GM23338 (cell line): ENCODE results near the gene PLEKHG5. TPM values are rescaled to one million over a fixed set of nuclear protein-coding genes. Genes with fewer than 3 reads are reported as not detected.

Experiments
- ATAC-seq: fragments of 200-7000 bp; cut with Tn5 transposase; 3 replicates; pipeline ENCODE4 v1.9.1; 2020
- DNase-seq: peaks from one replicate; pipeline ENCODE4 v3.0.0-alpha.2; 2015; ENCODE audit warnings: low spot score
- H2AFZ ChIP-seq: fragments of 200-600 bp; sonication (generic); 2 replicates; pipeline ENCODE4 v1.8.0; 2016; ENCODE audit warnings: antibody characterized with exemption, mild to moderate bottlenecking, moderate library complexity
- H3F3A ChIP-seq: fragments of 200-600 bp; sonication (generic); replicated peaks from 2 replicates; pipeline ENCODE4 v1.8.0; 2017; ENCODE audit warnings: antibody characterized with exemption, mixed run types, low read depth
- H3K27ac ChIP-seq: fragments of 200-600 bp; sonication (generic); 2 replicates; pipeline ENCODE4 v1.6.1; 2016; ENCODE audit warnings: low read depth
- H3K27me3 ChIP-seq: fragments of 200-600 bp; sonication (generic); 2 replicates; pipeline ENCODE4 v1.8.0; 2016; ENCODE audit warnings: mild to moderate bottlenecking, mixed run types, moderate library complexity; ENCODE audit not compliant: insufficient read depth
- H3K36me3 ChIP-seq: fragments of 200-600 bp; sonication (generic); 2 replicates; pipeline ENCODE4 v1.8.0; 2016; ENCODE audit warnings: mild to moderate bottlenecking; ENCODE audit not compliant: insufficient read depth
- H3K4me1 ChIP-seq: fragments of 200-600 bp; sonication (generic); 2 replicates; pipeline ENCODE4 v1.8.0; 2016; ENCODE audit warnings: mild to moderate bottlenecking, moderate library complexity; ENCODE audit not compliant: insufficient read depth
- H3K4me2 ChIP-seq: fragments of 200-600 bp; sonication (generic); 2 replicates; pipeline ENCODE4 v1.7.1; 2017; ENCODE audit warnings: mixed run types
- H3K4me3 ChIP-seq: fragments of 200-600 bp; sonication (generic); 2 replicates; pipeline ENCODE4 v1.6.1; 2016; ENCODE audit warnings: mixed run types
- H3K79me2 ChIP-seq: fragments of 200-600 bp; sonication (generic); replicated peaks from 2 replicates; pipeline ENCODE4 v1.8.0; 2017; ENCODE audit warnings: mild to moderate bottlenecking; ENCODE audit not compliant: insufficient read depth
- H3K9me2 ChIP-seq: fragments of 200-600 bp; sonication (generic); 2 replicates; pipeline ENCODE4 v1.8.0; 2017; ENCODE audit not compliant: insufficient read depth
- H4K20me1 ChIP-seq: fragments of 200-600 bp; sonication (generic); replicated peaks from 2 replicates; pipeline ENCODE4 v1.8.0; 2017; ENCODE audit warnings: mild to moderate bottlenecking; ENCODE audit not compliant: insufficient read depth
- H3K27ac Mint-ChIP-seq: 2 replicates; pipeline ENCODE4 v1.8.0; 2020; ENCODE audit warnings: inconsistent platforms, mild to moderate bottlenecking, moderate library complexity, mixed read lengths
- H3K27me3 Mint-ChIP-seq: 3 replicates; pipeline ENCODE4 v1.8.0; 2022; ENCODE audit warnings: low read depth, mild to moderate bottlenecking, moderate library complexity, mixed read lengths, inconsistent platforms; ENCODE audit not compliant: insufficient read depth, poor library complexity
- H3K36me3 Mint-ChIP-seq: 3 replicates; pipeline ENCODE4 v1.8.0; 2021; ENCODE audit warnings: low read depth, mild to moderate bottlenecking, inconsistent platforms, moderate library complexity, mixed read lengths
- H3K4me1 Mint-ChIP-seq: 3 replicates; pipeline ENCODE4 v1.8.0; 2020; ENCODE audit warnings: mild to moderate bottlenecking, inconsistent platforms, mixed read lengths
- H3K4me3 Mint-ChIP-seq: 3 replicates; pipeline ENCODE4 v1.8.0; 2021; ENCODE audit warnings: moderate library complexity, mild to moderate bottlenecking, inconsistent platforms, mixed read lengths
- H3K9me3 Mint-ChIP-seq: 3 replicates; pipeline ENCODE4 v1.8.0; 2020; ENCODE audit warnings: moderate library complexity, mild to moderate bottlenecking, inconsistent platforms, mixed read lengths
- EZH2 ChIP-seq: fragments of 200-600 bp; sonication (generic); IDR thresholded peaks from one replicate; pipeline ENCODE4 v1.8.0; 2017; ENCODE audit warnings: antibody characterized with exemption, mild to moderate bottlenecking, low read depth; ENCODE audit not compliant: unreplicated experiment
- JUNB ChIP-seq: IDR thresholded peaks from one replicate; pipeline ENCODE4 v1.6.1; 2016; ENCODE audit warnings: antibody characterized with exemption; ENCODE audit not compliant: unreplicated experiment
- NANOG ChIP-seq: IDR thresholded peaks from 2 replicates; pipeline ENCODE4 v1.6.1; 2016; ENCODE audit warnings: antibody characterized with exemption, borderline replicate concordance
- POLR2AphosphoS5 ChIP-seq: IDR thresholded peaks from 2 replicates; pipeline ENCODE4 v1.6.1; 2016; ENCODE audit warnings: antibody characterized with exemption, low read depth
- ZNF114 ChIP-seq: fragments of 250-450 bp; sonication (Bioruptor Pico); IDR thresholded peaks from 2 replicates; pipeline ENCODE4 v1.5.0; 2020; ENCODE audit warnings: mild to moderate bottlenecking, moderate library complexity
- polyA plus RNA-seq: library from polyadenylated mRNA; unstranded; fragments of >200 nt; fragmentation: Nextera tagmentation; extraction: Ambion mirVana; gene quantifications from 2 replicates; pipeline ENCODE4 v1.2.1, GENCODE V29; 2016
- total RNA-seq: library from RNA; depleted of rRNA; stranded (reverse); fragments of >200 nt; shearing (Covaris generic); gene quantifications from 2 replicates; pipeline ENCODE4 v1.2.3, GENCODE V29; 2014
- TF ChIP-seq, protein P1 (sequence below): fragments of 250-450 bp; sonication (Bioruptor Pico); IDR thresholded peaks from 2 replicates; pipeline ENCODE4 v1.5.0; 2020; ENCODE audit warnings: mild to moderate bottlenecking, moderate library complexity
- TF ChIP-seq, protein P2 (sequence below), 2 experiments: fragments of 200-600 bp in 1 of 2; sonication (generic) in 1 of 2; conservative IDR thresholded peaks; 2 replicates each; pipeline versions ENCODE4 v1.5.1 to v1.6.1; 2016 to 2017; ENCODE audit warnings: antibody characterized with exemption in 2 of 2, low read depth in 2 of 2, mild to moderate bottlenecking in 2 of 2, moderate library complexity in 1 of 2
- TF ChIP-seq, protein P3 (sequence below): IDR thresholded peaks from 2 replicates; pipeline ENCODE4 v1.6.1; 2016; ENCODE audit warnings: antibody characterized with exemption

Gene PLEKHG5
- total and polyA plus RNA-seq, 2 experiments from 2014 or later: 9.0 to 26.4 TPM

DNA sequence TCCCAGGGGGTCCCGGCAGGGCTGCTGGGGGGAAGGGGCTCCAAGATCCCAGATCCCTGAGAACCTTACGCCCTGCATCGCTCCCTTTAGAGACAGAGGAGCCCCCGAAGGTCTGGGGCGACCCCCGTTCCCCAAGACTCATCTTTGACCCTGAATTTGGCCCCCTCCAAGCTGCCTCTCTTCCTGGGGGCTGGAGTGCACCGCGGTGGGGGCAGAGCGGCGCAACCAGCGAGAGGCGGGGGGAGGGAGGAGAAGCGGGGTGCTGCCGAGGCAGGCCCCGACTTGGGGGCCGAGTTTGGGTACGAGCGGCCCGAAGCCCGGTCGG is 5.4 kb upstream of the PLEKHG5 start:
- H3K27ac Mint-ChIP-seq: no peak overlapping the region
- H2AFZ ChIP-seq: peak overlapping the region; percentile 69; the same call in 1 of the 2 replicates
- ATAC-seq: no peak; the same call in 2 of the 3 replicates

More for the DNA sequence above, 5.4 kb upstream of the PLEKHG5 start:
- H3F3A ChIP-seq: peaks cover 5% of the 10 kb centered on the region; the same call in 1 of the 2 replicates
- no peaks in the 10 kb centered on the region for H3K36me3 ChIP-seq
- H3K4me1 ChIP-seq: peaks cover 23% of the 10 kb centered on the region
- no peaks in the 10 kb centered on the region for H3K79me2 ChIP-seq
- Mint-ChIP-seq H3K4me1 (peaks cover 25% of the 10 kb centered on the region), H3K36me3 (no peaks in the 10 kb centered on the region), H3K27me3 (peaks cover 38% of the 10 kb centered on the region), H3K9me3 (no peaks in the 10 kb centered on the region), H3K4me3 (peak overlapping the region; percentile 72)
- H3K27me3 ChIP-seq: peaks cover 30% of the 10 kb centered on the region
- peak overlapping the region; percentile 99 for H3K4me2 ChIP-seq
- TF ChIP-seq, protein P1, sequence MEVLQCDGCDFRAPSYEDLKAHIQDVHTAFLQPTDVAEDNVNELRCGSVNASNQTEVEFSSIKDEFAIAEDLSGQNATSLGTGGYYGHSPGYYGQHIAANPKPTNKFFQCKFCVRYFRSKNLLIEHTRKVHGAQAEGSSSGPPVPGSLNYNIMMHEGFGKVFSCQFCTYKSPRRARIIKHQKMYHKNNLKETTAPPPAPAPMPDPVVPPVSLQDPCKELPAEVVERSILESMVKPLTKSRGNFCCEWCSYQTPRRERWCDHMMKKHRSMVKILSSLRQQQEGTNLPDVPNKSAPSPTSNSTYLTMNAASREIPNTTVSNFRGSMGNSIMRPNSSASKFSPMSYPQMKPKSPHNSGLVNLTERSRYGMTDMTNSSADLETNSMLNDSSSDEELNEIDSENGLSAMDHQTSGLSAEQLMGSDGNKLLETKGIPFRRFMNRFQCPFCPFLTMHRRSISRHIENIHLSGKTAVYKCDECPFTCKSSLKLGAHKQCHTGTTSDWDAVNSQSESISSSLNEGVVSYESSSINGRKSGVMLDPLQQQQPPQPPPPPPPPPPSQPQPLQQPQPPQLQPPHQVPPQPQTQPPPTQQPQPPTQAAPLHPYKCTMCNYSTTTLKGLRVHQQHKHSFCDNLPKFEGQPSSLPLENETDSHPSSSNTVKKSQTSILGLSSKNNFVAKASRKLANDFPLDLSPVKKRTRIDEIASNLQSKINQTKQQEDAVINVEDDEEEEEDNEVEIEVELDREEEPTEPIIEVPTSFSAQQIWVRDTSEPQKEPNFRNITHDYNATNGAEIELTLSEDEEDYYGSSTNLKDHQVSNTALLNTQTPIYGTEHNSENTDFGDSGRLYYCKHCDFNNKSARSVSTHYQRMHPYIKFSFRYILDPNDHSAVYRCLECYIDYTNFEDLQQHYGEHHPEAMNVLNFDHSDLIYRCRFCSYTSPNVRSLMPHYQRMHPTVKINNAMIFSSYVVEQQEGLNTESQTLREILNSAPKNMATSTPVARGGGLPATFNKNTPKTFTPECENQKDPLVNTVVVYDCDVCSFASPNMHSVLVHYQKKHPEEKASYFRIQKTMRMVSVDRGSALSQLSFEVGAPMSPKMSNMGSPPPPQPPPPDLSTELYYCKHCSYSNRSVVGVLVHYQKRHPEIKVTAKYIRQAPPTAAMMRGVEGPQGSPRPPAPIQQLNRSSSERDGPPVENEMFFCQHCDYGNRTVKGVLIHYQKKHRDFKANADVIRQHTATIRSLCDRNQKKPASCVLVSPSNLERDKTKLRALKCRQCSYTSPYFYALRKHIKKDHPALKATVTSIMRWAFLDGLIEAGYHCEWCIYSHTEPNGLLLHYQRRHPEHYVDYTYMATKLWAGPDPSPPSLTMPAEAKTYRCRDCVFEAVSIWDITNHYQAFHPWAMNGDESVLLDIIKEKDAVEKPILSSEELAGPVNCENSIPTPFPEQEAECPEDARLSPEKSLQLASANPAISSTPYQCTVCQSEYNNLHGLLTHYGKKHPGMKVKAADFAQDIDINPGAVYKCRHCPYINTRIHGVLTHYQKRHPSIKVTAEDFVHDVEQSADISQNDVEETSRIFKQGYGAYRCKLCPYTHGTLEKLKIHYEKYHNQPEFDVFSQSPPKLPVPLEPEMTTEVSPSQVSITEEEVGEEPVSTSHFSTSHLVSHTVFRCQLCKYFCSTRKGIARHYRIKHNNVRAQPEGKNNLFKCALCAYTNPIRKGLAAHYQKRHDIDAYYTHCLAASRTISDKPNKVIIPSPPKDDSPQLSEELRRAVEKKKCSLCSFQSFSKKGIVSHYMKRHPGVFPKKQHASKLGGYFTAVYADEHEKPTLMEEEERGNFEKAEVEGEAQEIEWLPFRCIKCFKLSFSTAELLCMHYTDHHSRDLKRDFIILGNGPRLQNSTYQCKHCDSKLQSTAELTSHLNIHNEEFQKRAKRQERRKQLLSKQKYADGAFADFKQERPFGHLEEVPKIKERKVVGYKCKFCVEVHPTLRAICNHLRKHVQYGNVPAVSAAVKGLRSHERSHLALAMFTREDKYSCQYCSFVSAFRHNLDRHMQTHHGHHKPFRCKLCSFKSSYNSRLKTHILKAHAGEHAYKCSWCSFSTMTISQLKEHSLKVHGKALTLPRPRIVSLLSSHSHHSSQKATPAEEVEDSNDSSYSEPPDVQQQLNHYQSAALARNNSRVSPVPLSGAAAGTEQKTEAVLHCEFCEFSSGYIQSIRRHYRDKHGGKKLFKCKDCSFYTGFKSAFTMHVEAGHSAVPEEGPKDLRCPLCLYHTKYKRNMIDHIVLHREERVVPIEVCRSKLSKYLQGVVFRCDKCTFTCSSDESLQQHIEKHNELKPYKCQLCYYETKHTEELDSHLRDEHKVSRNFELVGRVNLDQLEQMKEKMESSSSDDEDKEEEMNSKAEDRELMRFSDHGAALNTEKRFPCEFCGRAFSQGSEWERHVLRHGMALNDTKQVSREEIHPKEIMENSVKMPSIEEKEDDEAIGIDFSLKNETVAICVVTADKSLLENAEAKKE (CRISPR knock-in tag): no peak
- TF ChIP-seq, protein P2, sequence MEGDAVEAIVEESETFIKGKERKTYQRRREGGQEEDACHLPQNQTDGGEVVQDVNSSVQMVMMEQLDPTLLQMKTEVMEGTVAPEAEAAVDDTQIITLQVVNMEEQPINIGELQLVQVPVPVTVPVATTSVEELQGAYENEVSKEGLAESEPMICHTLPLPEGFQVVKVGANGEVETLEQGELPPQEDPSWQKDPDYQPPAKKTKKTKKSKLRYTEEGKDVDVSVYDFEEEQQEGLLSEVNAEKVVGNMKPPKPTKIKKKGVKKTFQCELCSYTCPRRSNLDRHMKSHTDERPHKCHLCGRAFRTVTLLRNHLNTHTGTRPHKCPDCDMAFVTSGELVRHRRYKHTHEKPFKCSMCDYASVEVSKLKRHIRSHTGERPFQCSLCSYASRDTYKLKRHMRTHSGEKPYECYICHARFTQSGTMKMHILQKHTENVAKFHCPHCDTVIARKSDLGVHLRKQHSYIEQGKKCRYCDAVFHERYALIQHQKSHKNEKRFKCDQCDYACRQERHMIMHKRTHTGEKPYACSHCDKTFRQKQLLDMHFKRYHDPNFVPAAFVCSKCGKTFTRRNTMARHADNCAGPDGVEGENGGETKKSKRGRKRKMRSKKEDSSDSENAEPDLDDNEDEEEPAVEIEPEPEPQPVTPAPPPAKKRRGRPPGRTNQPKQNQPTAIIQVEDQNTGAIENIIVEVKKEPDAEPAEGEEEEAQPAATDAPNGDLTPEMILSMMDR (conservative IDR thresholded peaks at IDR 0.05; ENCODE audit: low read depth in 2 of 2): no peak
- TF ChIP-seq, protein P3, sequence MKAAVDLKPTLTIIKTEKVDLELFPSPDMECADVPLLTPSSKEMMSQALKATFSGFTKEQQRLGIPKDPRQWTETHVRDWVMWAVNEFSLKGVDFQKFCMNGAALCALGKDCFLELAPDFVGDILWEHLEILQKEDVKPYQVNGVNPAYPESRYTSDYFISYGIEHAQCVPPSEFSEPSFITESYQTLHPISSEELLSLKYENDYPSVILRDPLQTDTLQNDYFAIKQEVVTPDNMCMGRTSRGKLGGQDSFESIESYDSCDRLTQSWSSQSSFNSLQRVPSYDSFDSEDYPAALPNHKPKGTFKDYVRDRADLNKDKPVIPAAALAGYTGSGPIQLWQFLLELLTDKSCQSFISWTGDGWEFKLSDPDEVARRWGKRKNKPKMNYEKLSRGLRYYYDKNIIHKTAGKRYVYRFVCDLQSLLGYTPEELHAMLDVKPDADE: no peak
- TF ChIP-seq EZH2 (peak; percentile 24), JUNB (no peak), NANOG (no peak), POLR2AphosphoS5 (no peak), ZNF114 (no peak)
- H3K9me2 ChIP-seq: no peaks in the 10 kb centered on the region
- H3K27ac ChIP-seq: no peak overlapping the region
- peak overlapping the region; percentile 85 for H3K4me3 ChIP-seq
- no peak for DNase-seq
- H4K20me1 ChIP-seq: no peaks in the 10 kb centered on the region
